GM12872 (cell line): ENCODE measurements around the gene SPATA13.

Experiments
- TF ChIP-seq, protein P1 (sequence below): IDR thresholded peaks from 3 replicates; pipeline ENCODE4 v1.5.1; 2011; ENCODE audit warnings: low read depth, mild to moderate bottlenecking, low read length, moderate library complexity; ENCODE audit not compliant: insufficient read depth

Gene SPATA13

DNA sequence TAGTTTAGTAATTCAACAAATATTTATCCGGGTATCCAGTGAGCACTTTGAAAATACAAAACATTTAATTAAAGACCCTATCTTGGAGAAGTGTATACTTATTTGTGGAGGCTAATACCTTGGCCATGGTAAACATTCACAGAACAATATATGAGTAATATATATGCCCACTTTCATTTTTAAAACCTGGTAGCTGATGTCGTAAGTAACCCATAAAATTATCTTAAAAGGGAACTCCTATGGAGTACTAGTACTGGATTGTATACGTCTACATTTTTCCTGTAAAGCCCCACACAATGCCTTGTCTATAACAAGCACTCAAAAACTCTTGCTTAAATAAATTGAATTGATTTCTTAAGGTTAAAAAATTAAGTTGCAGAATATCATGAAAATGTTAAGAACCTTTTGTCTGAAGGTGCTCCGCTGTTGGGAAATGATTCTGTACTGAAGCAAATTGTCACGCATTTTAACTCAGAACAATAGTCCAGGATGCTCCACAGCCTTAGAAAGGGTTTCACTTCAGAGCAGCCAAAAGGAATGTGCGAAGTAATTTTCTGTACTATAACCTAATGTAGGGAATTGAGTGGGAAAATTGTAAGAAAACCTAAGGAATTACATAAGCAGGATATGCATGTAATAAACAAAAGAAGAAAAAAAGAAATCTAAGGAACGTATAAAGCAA is 90.0 kb downstream of the SPATA13 start:
- TF ChIP-seq, protein P1, sequence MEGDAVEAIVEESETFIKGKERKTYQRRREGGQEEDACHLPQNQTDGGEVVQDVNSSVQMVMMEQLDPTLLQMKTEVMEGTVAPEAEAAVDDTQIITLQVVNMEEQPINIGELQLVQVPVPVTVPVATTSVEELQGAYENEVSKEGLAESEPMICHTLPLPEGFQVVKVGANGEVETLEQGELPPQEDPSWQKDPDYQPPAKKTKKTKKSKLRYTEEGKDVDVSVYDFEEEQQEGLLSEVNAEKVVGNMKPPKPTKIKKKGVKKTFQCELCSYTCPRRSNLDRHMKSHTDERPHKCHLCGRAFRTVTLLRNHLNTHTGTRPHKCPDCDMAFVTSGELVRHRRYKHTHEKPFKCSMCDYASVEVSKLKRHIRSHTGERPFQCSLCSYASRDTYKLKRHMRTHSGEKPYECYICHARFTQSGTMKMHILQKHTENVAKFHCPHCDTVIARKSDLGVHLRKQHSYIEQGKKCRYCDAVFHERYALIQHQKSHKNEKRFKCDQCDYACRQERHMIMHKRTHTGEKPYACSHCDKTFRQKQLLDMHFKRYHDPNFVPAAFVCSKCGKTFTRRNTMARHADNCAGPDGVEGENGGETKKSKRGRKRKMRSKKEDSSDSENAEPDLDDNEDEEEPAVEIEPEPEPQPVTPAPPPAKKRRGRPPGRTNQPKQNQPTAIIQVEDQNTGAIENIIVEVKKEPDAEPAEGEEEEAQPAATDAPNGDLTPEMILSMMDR = no peak

DNA sequence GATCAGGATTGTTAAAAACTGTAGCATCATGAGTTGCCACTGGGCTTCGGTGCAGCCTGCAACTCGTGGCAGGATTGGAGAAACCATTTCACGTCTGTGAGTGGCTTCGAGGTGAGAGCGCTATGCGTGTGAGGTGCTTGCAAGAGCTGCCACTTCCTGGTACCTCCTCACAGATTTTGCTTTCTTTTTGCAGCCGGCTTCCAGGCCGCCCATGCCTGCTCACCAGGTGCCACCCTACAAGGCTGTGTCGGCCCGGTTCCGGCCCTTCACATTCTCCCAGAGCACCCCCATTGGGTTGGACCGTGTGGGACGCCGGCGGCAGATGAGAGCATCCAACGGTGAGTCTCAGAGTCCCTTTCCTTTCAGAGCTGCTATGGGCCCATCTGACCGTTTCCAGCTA is 91.0 kb downstream of the SPATA13 start:
- TF ChIP-seq, protein P1 = no peak

DNA sequence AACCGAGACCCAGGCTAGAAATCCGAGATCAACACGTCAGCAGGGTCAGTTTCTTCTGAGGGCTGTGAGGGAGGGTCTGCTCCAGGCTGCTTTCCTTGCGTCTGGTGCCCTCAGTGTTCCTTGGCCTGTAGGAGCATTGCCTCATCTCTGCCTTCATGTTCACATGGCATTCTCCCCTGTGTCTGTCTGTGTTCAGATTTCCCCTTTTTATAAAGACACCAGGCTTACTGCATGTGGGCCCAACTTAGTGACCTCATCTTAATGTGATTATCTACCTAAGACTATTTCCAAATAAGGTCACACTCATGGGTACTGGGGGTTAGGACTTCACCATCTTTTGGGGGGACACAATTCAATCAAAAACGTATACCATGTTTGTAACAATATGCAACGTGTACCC is 91.6 kb downstream of the SPATA13 start:
- TF ChIP-seq, protein P1 = no peak

DNA sequence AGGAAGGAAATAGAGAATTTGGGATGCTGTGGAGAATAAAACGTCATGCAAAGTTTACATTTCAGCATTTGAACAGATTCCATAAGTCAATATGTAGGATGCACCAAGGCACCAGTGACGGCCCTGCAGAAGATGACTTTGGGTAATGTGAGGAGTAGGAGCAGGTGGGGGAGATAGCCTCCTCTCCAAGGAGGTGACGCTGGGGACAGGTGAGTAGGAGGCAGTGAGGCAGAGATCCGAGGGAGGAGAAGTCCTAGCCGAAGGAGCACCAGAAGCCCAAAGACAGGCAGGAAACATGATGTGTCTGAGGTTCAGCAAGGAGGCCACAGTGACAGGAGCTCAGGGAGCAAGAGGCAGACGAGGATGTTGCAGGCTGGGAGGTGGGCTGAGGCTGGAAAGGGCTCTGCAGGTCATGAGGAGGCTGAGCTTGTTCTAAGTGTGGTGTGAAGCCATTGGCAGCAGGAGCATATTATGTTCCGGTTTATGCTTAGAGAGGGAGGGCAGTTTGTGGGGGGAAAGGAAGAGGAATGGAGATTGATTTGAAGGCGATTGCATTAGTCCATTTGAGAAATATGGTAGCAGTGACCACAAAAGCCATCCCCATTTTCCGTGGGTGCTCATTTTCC is 93.1 kb downstream of the SPATA13 start:
- TF ChIP-seq, protein P1 = no peak

DNA sequence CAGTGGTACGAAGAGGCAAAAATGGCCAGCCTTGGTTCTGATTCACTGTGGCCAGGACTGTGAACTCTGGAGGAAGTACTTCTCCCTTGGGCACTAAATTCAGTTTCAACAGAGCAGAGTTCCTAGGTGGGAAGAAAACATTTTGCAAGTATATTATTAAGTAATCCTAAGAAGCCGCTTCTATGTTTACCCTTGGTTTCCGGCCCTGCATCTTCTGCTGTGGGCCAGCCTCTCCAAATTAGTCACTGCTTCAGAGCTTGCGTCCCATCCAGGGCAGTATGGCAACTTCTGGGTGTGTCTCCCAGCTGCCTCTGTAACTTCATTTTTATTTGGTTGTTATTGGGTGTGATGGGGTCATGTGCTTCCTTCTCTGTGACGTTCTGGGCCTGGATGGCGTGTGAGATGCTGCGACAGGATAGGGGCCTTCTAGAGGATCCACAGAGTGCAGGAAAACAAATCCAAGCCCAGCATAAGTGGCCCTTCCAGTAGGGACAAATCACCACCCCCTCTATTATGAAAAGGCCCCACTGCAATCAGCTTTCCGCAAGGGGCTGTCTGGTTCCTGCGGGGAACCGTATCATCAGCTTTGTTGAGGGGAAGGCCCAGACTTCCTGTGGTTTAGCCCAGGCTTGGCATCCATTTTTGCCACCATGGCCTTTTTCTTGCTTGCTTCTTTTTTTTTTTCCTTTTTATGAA is 93.8 kb downstream of the SPATA13 start:
- TF ChIP-seq, protein P1 = no peak

DNA sequence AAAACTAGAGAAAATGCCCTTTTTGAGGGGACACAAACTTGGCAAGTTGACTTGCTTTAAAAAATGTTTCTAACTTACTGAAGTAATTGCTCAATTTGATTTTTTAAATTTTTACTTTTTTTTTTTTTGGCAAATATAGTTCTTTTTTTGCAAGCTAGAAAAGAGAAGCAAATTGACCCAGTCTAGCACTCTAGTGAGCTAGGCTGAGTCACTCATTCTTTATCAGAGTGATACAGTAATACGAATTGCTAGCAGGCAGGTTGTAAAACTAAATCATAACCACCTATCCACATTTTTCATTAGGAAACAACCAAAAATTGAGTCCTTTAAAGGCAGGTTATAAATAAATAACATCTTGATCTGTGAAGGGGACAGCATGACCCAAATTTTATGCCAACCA is 97.0 kb downstream of the SPATA13 start:
- TF ChIP-seq, protein P1 = no peak

DNA sequence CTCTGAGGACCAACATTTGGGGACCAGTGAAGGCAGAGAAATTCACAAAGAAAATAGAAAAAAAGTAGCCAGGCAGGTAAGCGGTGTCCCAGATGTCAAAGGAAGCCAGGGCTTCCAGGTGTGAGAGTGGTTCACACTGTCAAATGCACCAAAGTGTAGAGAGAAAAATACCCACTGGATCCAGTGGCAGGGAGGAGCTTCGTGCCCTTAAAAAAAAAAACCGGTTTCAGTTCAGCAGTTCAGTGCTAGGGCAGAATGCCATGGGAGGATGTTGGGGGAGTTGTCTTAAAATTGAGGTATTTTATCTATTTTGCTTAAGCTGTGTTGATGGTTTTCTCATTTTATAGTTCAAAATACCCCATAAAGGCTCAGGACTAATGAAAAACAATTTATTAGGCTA is 101.0 kb downstream of the SPATA13 start:
- TF ChIP-seq, protein P1 = no peak
